GM18870 (cell line): Measurements from ENCODE around the gene ZNF275.
"Not testable (repeated sequence)": the region's sequence is repeated elsewhere in the genome, so short reads cannot be mapped to it uniquely, and the experiment has no call there.

Experiments
- ATAC-seq: cut with Tn5 transposase; IDR thresholded peaks from one replicate; pipeline ENCODE4 v1.9.1; 2021; ENCODE audit warnings: moderate library complexity; ENCODE audit not compliant: unreplicated experiment

Gene ZNF275

DNA sequence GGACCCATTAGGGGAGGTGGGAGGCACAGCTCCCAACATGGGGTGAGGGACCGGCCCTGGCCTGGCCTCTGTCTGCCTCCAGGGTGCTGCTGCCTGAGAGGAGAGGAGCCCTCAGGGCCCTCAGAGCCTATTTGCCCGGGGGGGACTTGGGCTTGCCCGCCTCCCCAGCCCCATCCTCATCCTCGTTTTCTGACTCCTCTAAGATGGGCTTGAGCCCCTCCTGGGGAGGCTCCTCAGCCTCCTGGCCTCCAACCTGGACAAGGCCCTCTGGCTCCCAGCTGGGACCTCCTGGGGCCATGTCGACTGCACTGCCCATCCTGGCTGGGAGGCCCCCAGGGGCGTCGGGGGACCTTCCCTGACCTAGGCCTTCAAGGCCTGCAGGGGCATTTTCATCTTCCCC lies 15.1 kb upstream of the ZNF275 start:
- ATAC-seq: no peak

DNA sequence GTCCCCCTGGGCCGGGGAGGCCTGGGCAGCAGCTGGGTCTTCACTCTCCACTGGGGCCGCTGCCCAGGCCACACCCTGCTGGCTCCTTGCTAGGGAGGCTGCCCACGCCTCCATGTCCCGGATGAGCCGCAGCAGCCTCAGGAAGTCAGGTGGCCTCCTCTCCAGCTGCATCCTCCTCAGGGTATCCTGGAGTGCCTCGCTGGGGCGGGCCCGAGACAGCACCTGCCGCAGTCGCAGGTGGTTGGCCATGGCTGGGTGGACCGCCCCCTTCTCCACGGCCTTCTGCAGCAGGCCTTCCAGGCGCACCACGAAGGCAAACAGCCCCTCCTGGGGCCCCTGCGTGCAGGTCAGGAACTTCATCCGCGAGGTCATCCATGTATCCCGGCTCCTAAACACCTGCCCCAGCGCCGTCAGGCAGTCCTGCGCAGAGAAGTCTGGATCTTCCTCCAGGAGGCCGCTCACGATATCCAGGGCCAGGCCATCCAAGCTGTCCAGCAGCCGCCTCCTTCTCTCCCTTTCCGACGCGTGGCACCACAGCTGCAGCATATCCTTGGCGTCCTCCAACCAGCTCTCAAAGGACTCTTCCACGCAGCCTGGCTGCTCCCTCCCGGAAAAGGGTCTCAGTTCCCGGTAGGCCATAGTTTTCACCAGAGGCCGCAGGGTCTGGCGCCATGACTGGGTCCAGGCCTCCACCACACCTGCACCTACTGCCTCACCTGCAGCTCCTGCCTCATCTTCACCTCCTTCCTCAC lies 14.5 kb upstream of the ZNF275 start:
- ATAC-seq: no peak

DNA sequence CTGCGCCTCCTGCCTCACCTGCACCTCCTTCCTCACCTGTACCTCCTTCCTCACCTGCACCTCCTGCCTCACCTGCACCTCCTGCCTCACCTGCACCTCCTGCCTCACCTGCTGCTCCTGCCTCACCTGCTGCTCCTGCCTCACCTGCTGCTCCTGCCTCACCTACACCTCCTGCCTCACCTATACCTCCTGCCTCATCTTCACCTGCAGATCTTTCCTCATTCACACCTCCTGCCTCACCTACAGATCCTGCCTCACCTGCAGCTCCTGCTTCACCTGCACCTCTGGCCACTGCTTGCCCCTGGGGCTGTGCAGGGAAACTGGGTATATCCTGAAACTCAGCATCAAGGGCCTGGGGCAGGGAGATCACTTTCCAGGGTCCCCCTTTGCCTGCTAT lies 13.9 kb upstream of the ZNF275 start:
- not testable (repeated sequence) for ATAC-seq

DNA sequence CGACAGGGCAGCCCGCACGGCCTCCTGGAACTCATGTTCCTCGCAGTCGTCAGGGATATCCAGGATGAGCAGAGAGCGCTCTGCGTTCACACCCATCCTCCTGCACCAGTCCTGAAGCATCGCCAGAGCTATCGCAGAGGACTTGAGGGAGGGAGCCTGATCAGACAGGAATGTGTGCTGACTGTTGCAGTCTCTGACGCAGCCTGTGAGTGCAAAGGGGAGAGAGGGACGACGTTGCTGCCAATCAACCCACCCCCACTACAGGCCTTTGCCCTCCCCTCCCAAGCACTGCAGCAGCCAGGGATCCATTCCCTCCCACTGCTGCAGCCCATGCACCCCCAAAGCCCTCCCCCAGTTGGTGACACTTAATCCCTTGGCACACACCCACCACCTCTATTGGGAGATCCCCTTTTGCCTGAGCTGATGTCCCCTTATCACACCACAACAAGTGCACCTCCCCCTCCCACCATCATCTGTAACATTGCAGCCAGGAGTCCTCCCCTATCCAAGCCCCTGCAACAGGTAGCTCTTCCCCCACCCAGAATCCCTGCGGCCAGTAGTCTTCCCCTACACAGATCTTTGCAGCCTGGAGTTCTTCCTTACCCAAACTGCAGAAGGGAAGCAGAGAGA lies 13.3 kb upstream of the ZNF275 start:
- ATAC-seq: no peak

DNA sequence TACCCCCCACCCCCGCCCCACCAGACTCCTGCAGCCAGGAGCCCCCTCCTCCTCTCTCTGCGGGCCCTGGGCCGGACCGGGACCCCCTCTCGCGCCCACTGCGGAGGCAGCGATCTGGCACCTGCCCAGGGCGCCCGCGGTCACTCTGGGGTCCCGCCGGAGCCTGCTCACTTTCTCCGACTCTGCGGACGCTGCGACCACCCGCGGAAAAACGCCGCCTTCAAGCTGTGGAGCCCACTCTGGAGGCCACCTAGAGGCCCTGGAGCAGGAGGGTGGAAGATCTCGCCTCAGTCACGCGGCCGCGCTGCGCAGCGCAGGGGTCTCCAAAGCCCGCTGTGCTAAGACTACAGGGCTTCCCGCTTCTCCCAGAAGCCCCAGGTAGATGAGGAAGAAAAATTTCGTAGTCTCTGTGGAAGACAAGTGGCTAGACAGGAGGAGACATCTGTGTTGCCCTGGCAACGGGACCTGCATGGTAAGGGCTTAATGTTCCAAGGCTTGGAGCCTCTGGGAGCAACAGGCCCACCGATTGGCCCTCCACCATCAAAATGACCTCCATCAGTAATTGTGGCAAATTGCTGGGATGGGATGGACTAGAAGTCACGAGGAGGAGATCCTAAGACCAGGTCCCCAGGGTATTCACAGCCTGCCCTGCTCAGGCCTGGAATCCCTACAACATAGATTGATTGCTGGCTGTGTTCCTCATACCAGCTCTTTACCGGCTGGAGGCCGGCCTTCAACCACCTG lies 12.4 kb upstream of the ZNF275 start, which contains the start of gene PNMA6F:
Gene PNMA6F (minus strand): TSS at position 387 of the 744 bp plus-strand sequence. CDS start 1,093 bp downstream, outside the sequence.
- ATAC-seq: no peak

DNA sequence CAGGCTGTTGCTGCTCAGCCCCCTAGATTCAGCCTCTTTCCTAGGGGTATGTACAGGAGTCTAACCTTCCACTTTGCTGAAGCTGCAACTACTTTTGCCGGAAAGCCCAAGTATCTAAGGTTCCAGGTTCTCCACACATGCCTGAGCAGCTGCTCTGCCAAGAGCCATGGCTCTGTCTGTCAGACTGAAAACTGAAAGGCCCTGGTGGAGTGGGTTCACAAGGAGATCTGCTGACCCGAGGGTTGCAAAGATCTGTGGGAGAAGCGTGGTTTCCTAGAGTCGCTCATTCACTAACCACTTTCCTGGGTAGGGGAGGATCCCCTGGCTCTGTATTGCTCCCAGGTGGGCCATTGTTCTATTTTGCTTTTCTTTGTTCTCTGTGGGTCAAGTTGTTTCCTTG lies 6.4 kb upstream of the ZNF275 start:
- no peak for ATAC-seq

DNA sequence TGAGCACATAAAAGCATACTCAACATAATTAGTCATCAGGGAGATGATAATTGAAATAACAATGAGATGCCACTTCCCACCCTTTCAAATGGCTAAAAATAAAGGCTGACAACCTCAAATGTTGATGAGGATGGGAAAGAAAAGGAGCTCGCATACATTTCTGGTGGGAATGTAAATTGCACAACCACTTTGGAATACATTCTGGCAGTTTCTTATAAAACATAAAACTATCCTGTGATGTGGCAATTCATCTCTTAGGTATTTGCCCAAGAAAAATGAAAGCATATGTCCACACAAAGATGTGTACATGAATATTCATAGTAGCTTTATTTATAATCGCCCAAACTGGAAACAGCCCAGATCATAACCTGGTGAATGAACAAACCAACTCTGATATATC lies 687 bp upstream of the ZNF275 start:
- no peak for ATAC-seq

DNA sequence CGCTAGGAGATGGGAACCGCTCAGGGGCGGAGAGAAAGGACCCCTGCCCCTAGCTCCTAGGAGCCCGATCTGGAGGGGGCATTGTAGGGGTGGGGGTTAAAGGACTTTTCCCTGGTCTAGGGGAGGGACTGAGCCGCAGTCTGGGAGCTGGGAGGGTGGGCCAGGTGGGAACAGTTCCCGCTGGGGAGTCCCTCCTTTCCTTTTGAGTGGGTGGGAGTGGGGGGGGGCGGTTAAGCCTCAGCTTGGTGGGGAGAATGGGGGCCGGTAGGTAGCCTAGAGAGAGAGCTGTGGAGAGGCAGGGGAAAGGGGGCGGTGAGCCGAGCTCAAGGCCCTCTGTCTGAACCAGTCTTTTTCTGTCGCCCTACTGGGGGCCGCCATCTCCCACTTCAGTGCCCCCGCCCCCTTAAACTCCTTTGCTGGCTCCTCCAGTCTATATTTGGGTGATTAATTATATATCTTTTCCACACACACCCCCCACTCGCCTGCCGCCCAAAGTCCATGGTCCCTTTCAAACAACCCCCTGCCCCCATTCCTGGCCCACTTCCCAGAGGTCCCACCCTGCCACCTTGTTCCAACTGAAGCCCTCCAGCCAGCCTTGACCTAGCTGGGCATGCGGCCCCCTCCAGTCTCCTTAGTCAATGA lies 822 bp downstream of the ZNF275 start:
- no peak for ATAC-seq

DNA sequence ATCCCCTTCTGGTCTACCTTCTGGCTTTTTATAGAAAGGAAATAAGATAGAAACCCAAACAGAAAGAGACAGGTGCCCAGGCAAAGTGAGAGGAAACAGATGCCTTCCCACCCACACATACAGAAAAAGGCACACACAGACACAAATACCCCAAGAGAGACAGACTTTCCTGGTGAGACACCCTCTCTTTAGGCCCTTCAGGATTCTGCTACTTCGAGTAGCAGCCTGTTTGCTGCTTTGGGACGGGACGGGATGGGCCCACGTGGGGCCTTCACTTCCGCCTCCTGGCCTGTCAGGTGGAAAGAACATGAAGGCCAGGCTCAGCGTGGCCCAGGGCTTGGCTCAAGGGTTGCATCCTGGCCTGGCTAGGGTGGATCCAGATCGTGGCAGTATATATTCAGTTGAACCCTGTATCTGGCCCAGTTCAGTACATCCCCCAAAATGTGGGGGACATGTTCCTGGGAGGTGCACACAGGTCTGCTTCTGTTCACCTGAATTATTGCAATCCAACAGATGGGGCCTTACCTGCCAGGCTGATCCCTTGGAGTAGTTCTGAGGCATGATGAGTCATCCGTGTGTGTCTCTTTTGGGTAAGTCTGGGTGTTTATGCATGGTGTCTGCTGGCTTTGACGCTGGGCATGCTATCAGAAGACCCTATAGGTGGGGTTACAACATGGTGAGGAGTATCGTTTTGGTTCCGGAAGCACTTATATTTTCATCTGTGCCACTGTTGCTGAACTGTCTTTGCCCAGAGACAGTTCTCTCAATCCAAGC lies 2.4 kb downstream of the ZNF275 start:
- no peak for ATAC-seq

DNA sequence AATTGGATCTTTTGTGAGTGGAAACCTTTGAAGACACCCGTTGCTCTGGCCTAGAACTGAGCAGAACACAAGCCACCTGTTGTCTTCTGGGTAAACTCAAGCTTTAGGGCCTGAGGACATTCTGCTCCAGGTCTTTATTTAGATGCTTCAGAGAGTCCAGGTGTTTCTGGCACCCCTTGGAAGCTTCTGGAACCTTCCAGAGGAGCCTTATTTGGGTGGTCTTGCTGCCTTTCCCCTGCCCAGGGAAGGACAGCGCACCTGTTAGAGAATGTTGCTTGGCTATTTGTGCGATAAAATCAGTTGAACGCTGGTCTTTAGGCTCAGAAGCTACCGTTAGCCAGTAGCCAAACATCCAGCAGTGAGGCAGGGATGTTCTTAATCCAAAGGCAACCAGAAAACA lies 3.0 kb downstream of the ZNF275 start:
- ATAC-seq: no peak

DNA sequence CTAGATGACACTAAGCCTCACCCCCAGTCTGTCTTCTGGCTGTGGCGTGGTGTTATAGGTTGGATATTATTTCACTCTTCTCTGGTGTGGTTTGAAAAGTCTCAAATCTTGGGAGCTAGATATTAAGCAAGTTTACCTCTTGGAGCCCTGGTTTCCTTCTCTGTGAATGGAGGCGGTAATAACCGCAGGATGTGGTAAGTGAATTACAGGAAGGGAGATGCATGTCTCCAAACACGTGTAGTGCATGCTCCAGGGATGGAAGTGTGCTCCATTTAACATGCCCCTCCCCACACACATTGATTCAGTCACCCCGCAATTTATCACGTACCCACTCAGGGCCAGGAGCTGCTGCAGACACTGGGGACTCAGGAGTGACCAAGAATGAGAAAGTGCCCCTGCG lies 4.9 kb downstream of the ZNF275 start:
- no peak for ATAC-seq

DNA sequence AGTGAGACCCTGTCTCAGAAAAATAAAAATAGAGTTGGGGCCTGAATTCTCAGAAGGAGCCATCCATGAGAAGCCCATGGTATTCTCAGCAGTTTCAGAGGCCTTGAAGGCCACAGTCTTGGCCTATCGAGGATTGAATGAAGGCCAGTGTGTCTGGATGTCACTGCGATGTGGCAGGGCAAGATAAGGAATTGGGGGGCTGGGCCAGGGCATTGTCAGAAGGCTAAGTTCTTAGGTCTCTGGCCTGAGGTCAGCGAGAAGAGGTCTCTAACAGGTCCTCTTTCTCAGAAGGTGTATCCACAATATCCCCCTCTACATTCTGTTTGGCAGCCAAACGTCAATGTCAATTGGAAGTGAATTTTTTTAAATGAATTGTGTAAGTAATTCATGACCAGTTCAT lies 5.7 kb downstream of the ZNF275 start:
- no peak for ATAC-seq

DNA sequence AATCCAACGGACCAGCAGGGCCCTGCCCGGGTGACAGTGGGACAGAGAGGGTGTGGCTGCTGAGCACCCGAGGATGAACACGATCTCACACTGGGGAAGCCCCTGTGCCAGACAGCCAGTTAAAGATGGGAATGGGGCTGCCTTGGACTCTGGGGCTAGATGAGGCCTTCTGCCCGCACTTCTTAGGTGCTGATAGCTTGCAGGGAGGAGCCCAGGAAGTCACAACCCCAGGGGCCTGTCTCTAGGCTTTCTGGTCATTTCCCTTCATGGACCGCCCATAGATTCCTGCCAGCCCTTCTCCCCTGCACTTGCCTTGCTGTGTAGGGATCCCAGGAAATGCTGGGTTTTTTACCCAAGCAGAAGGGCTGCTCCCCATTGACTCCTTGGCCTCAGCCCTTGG lies 6.2 kb downstream of the ZNF275 start:
- ATAC-seq: no peak

DNA sequence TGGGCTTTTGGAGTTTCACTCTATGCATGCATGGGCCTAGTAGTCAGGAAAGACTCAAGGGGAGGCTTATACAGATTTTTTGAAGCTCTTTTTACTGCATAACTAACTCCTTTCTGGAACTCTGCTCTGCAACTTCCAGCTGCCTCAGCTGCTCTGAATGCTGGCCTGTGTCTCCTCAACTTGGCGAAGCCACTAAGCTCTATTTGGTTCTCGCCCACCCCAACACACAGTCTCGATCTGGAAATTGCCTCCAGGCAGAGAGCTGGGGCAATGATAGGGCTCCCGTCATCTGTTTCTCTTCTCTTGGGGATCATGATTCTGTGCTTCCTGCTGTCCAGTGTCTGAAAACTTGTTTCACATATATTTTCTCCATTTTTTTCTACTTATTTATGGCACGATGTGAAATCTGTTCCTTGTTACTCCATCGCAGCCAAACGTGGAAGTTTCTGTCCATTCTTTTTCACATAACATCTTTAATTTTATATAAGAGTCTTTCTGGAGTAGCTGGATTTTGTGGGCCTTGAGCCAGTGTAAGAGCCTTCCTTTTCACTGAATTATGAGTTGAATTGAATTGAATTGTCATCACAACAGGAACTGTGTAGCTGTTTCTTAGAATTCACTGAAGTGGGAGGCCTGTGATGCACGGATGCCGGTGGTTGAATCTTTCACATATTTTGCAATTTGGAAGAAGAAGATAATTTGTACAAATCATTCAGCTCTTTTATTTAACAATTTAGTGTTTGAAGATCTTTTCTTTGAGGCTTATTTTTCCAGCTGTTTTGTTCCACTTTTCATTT lies 9.0 kb downstream of the ZNF275 start:
- ATAC-seq: no peak

DNA sequence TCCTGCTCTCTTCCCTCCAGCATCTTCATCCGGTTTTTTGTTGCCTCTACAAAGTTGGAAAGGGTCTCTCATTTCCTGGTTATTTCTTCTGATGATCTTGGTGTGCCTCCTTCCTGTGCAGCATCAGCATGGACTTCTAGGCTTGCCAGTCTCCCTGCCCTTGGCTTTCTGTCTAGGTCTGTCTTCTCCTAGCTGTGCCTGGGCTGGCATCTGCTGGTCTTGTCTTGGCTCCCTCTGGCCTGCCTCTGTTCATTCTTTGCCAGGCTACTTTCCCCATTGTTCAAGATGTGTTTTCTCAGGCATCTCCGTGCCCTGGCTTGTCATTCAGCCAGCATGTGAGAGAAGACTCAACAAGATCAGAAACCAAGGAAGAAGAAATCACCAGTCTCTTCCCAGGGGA lies 9.7 kb downstream of the ZNF275 start:
- ATAC-seq: no peak

DNA sequence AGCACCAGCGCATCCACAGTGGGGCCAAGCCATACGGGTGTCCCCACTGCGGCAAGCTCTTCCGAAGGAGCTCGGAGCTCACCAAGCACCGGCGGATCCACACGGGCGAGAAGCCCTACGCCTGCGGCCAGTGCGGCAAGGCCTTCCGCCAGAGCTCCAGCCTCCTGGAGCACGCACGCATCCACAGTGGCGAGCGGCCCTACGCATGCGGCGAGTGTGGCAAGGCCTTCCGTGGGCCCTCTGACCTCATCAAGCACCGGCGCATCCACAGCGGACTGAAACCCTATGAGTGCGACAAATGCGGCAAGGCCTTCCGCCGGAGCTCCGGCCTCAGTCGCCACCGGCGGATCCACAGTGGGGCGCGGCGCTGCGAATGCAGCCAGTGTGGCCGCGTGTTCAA lies 13.6 kb downstream of the ZNF275 start:
- ATAC-seq: no peak

DNA sequence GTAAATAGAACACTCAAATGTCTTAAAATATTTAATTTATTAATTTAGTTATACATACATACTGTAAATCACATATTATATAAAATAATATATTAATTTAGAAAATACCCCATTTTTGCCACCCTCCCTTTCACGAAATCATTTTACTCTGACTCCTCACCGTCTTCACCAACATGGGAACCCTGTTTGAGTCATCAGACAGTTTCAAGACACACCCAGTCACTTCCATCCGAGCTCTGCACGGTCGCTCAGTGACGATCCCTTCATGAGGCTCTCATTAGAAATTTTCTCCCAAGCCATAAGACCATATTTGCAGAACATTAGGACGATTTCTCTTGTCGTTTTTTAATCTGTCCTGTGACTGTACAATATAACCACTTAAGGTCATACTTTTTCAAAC lies 14.5 kb downstream of the ZNF275 start:
- no peak for ATAC-seq

DNA sequence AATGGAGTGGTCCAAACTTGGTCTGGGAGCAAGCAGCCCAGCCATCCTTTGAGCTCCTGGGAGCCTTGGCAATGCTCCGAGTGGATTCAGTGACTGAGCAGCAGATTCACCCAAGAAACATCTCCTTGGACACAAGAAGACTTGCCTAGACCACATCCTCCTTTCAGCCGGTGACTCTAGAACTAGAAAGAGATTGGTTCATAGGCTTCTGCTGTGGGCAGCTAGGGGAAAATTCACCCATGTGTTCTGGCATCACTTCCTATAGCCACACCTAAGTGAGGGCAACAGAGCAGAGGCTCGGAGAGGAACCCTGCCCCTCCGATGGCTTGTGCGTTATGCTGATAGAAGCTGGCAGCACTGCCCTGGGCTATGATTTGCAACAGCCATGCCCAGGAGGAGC lies 16.0 kb downstream of the ZNF275 start:
- no peak for ATAC-seq

DNA sequence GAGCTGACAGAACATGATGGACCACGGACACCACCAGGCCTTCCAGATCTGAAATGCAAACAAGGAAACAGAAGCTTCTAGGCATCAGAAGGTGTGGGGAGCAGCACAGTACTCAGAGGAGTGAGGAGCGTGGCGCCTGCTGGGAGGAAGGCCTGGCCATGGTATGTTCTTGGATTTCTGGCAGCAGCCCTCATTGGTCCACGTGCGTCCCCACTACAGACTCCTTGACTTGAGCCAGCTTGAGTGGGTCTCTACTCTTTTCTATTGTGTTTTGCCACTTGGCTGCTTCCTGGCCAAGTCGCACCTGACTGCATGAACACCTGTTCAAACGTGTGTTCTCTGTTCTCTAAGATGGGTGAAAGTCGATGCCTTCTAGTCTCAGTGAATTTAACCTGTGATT lies 18.0 kb downstream of the ZNF275 start:
- no peak for ATAC-seq

DNA sequence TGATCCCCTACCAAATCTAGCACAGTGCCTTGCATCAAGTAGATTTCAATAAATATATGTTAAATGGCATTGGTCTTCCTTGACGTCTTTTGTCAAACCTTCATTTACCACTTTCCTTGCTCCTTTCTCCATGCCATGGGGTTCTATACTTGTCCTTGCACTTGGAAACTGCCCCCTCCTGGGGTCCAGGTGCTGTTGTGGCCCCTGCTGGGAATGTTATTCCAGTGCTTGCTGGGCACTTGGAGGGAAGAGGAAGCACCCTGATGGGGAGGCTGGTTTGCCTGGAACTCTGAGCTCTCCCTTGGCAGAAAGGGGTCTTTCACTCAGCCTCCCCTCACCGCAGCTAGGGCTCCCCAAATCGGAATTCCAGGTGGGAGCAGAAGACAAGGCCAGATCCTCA lies 18.9 kb downstream of the ZNF275 start:
- no peak for ATAC-seq
